Measurements from ENCODE around the gene SGK2. TPM values are rescaled to one million over a fixed set of nuclear protein-coding genes. Genes with fewer than 3 reads are reported as not detected.
"Not testable (repeated sequence)": the region's sequence is repeated elsewhere in the genome, so short reads cannot be mapped to it uniquely, and the experiment has no call there.

The SGK2 gene
- total RNA-seq, 1 donor from 2014 or later, result not detected

- DNase-seq, result no peak
These were observed 5.2 kb downstream of the SGK2 start for GRCh38 chr20:43563991-43564390.

- DNase-seq, result no peak
These were observed 5.6 kb downstream of the SGK2 start for GRCh38 chr20:43564455-43564854.

GRCh38 chr20:43564993-43565757 lies 6.3 kb downstream of the SGK2 start:
- peak; percentile 20 for DNase-seq

- no peak for DNase-seq
These were observed 6.9 kb downstream of the SGK2 start for GRCh38 chr20:43565758-43566104.

GRCh38 chr20:43567477-43567876 lies 8.7 kb downstream of the SGK2 start:
- no peak for DNase-seq

- no peak for DNase-seq
These were observed 9.9 kb downstream of the SGK2 start for GRCh38 chr20:43568706-43569105.

- DNase-seq, result no peak
These were observed 10.5 kb downstream of the SGK2 start for GRCh38 chr20:43569282-43569681.

GRCh38 chr20:43570496-43570895 lies 11.7 kb downstream of the SGK2 start:
- DNase-seq, result no peak

- DNase-seq, result no peak
These were observed 12.5 kb downstream of the SGK2 start for GRCh38 chr20:43571310-43571709.

GRCh38 chr20:43571771-43572170 lies 12.9 kb downstream of the SGK2 start:
- DNase-seq, result no peak

GRCh38 chr20:43572891-43573290 lies 14.1 kb downstream of the SGK2 start:
- DNase-seq, result no peak

- DNase-seq, result no peak
These were observed 17.3 kb downstream of the SGK2 start for GRCh38 chr20:43576108-43576507.

- DNase-seq, result no peak
These were observed 21.3 kb downstream of the SGK2 start for GRCh38 chr20:43579861-43580793.

GRCh38 chr20:43583133-43583864 lies 24.5 kb downstream of the SGK2 start:
- no peak for DNase-seq

GRCh38 chr20:43583982-43584432 lies 25.2 kb downstream of the SGK2 start:
- DNase-seq, result peak; percentile 39

- no peak for DNase-seq
These were observed 25.8 kb downstream of the SGK2 start for GRCh38 chr20:43584448-43585136.

- DNase-seq, result no peak
These were observed 27.8 kb downstream of the SGK2 start for GRCh38 chr20:43586641-43587040.

GRCh38 chr20:43588526-43588925 lies 29.7 kb downstream of the SGK2 start:
- DNase-seq, result not testable (repeated sequence)

- DNase-seq, result peak; percentile 42
These were observed 31.2 kb downstream of the SGK2 start for GRCh38 chr20:43590036-43590391.

GRCh38 chr20:43590392-43591303 lies 31.8 kb downstream of the SGK2 start, which contains the start of gene IFT52:
Gene IFT52 (plus strand): TSS chr20:43590937. CDS start chr20:43594699, 3,762 bp downstream.
- DNase-seq, result peak; percentile 89

GRCh38 chr20:43601960-43602359 lies 43.1 kb downstream of the SGK2 start:
- DNase-seq, result not testable (repeated sequence)

Data from occipital lobe (tissue), 2 donors.